Fibroblast of peridontal ligament (primary cell): ENCODE data around the gene LIMCH1.
"Not testable (repeated sequence)": the region's sequence is repeated elsewhere in the genome, so short reads cannot be mapped to it uniquely, and the experiment has no call there.

ENCODE experiments used
- DNase-seq: peaks from one replicate; pipeline ENCODE4 v3.0.0-alpha.2; 2010; ENCODE audit errors: extremely low read depth

The LIMCH1 gene

GRCh38 chr4:41683326-41683725, 145.4 kb downstream of the LIMCH1 start:
- no peak for DNase-seq

- DNase-seq = no peak
Observed at GRCh38 chr4:41686893-41687292, 148.9 kb downstream of the LIMCH1 start.

- DNase-seq = no peak
Observed at GRCh38 chr4:41687971-41688370, 150.0 kb downstream of the LIMCH1 start.

DNA sequence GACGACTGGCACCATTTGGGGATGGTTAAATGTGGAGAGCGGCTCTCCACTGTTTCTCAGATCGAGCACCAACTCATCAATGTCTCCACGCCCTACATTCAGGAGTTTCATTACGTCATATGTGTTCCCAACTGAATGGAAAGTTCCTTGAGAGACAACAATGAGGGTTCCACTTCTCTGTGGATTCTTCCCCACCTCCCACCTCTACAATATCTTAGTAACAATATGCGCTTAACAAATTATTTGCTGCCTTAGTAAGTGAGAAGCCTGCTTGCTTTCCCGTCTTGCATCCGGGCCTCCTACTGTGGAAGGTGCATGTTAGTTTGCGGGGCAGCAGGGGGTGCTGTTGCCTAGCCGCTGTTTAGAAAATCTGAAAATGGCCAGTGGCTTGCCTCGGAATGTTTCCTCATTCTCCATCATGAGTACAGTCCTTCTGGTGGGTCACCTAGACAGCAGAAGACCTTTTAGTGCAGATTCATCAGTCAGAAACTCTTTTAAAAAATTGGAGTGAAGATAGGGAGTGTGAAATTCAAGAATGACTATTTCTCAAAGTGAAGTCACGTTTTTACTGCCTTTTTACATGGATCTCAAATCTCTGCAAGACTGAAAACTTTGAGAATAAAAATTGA, 154.9 kb downstream of the LIMCH1 start:
- DNase-seq = peak; percentile 59

DNA sequence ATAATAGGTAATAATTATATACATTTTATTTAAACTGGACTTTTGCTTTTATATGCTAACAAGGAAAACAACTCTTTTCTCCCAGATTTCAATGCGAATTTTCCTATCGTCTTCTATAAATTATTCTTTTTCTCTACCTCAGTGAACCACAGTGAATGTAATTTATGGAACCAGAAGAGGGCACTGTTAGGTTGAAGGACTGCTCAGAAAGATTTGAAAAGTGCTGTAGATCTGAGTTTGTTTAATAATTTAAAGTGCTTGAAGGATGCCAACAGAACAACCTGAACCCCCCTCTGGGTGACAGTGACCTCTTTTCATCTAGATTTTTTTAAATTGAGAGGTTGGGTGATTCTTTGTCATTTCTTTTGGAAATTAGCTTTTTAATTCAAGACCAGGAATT, 155.7 kb downstream of the LIMCH1 start:
- peak; percentile 48 for DNase-seq

- no peak for DNase-seq
Observed at GRCh38 chr4:41696131-41696530, 158.2 kb downstream of the LIMCH1 start.

DNA sequence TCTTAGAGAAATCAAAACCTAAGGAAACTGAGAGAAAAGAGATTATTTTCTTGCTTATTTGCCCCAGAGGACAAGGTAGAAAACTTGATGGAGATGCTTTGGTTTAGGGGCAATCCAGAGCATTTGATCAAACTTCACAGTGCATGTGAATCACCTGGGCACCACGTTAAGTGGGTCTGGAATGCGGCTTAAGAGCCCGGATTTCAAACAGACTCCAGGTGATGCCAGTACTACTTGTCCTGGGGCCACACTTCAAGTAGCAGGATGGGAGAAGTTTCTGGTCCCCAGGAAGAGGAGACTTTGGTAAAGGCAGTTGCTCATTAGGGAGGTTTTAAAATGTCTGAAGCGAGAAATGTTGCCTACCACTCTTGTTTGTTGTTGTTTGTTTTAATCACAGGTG, 158.8 kb downstream of the LIMCH1 start:
- no peak for DNase-seq

DNA sequence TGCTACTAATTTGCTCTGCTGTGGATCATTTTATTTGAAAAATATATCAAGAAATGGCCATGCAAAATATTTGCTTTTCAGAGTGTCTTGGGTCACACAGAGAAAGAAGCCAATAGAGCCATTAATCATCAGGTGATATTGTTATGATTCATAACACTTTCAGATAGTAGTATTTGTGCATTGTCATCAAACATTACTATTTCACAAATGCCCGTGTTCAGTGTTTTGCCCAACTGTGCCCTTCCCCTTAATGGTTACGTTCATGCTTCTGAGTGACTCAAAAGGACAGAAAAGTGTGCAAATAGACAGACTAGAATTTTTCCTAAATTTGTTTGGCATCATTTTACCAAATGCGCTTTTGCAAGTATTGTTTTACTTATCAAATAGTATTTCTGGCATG, 164.0 kb downstream of the LIMCH1 start:
- no peak for DNase-seq

DNA sequence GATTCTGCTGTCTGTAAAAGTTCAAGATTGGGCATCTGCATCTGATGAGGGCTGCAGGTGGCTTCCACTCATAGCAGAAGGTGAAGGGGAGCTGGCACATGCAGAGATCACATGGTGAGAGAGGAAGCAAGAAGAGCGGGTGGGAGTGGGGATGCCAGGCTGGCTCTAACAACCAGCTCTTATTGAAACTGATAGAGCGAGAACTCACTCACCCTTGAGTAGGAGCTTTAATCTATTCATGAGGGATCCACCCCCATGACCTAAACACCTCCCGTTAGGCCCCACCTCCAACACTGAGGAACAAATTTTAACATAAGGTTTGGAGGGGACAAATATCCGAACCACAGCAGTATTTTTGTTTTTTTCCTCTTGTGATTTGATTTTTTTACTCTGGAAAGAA, 164.8 kb downstream of the LIMCH1 start:
- DNase-seq = no peak

- no peak for DNase-seq
Observed at GRCh38 chr4:41703785-41704184, 165.8 kb downstream of the LIMCH1 start.

GRCh38 chr4:41709844-41710481, 172.0 kb downstream of the LIMCH1 start:
- peak; percentile 59 for DNase-seq

- DNase-seq = not testable (repeated sequence)
Observed at GRCh38 chr4:41711654-41712053, 173.7 kb downstream of the LIMCH1 start.

- DNase-seq = no peak
Observed at GRCh38 chr4:41712425-41712824, 174.5 kb downstream of the LIMCH1 start.

DNA sequence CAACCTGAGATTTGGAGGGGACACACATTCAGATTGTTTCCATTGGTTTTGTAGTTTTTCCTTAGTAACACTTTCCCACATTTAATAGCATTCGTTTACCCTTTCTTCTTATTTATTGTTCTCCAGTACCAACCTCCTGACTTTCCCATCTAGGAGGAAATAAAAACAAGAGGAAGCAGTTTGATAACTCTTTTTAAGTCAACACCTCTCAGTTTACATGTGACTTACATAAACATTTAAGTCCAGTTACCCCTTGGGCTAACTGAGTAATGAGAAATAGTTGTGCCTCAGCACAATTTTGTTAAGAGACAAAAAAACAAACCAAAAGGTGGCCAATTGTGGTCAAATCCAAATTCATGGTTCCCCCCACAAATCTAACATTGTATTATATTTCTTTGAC, 175.8 kb downstream of the LIMCH1 start:
- DNase-seq = no peak

- no peak for DNase-seq
Observed at GRCh38 chr4:41714364-41715000, 176.5 kb downstream of the LIMCH1 start.

DNA sequence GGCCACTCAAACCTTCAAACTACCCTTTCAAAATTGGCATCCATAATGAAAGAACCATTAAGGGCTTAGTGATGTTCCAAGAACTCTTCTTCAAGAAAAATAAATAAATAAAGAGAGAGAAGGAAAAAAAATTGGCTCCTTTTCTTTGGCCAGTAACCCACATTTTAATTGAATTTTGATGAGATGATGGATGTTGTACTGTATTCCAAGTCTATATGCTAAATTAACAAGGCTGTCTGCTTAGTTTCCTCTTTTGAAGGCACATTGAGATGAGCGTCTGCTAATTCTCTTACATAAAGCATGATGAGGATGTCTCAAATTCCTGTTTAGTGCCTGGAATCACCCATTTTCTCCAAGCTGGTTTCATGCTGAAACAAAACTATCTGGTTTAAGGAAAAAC, 177.2 kb downstream of the LIMCH1 start:
- DNase-seq = no peak

DNA sequence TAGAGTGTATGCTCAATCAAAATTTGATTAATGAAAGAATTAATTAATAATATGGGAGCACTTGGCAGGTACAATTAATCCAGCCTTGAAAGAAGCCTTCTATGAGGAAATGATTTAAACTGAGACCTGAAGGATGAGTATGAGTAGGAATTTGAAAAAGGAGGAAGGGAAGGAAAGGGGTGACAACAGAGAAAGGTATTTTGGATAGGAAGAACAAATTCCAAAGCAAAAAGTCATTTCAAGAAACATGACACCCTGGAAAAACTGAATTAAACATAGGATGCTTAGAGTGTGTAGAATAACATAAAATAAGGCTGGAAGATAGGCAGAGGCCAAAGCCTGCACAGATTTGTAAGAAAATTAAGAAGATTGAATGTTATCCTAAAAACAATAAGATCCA, 180.9 kb downstream of the LIMCH1 start:
- no peak for DNase-seq

DNA sequence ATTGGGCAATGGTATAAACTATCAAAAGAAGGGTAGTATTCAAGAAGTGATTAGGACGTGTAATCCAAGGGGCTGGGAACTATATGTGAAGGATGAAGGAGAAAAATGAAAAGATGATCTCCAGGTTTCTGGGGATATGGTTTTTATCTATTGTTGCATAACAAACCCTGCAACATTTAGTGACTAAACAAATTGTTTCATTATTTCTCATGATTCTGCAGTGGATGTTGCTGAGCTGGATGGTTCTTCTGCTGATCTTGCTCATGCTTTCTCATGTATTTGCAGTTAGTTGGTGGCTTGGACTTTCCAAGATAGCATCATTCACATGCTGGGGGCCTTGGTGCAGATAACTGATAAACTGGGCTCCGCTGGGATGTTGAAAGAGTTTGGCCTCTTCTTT, 181.5 kb downstream of the LIMCH1 start:
- DNase-seq = no peak

DNA sequence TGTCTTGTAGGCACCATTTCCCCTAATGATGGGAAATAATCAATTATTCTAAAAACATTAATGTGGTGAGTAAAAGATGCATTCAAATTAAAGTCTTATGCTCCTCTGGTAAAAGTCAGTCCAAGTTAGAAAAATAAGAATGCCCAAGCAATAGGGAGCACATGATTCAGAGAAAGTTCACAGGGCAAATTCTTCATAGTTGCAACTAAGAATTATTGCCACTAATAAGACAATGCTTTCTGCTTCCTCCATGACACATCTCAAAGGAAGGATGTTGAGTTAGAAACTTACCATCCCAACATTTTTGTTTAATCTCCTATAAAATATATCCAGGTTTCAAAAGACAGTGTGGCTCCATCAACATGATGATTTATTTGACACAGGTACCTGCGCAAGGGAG, 184.2 kb downstream of the LIMCH1 start:
- DNase-seq = no peak

DNA sequence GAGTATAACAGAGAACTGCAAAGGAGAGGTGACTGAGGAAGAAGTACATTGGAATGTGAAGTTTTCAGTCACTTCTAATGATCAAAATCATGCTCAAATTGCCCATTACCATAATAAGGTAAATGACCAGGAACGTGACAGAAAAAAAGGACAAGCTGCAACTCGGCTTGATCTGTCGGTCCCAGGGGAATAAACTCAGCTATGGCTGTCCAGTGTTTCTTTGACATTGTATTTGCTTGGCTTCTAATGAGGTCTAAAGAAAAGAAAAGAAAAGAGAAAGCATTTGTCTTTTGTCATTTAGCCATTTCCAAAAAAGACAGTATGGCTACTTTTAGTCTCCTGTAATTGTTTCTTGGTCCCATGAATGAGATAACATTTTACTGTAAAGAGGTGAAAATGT, 185.3 kb downstream of the LIMCH1 start:
- no peak for DNase-seq

GRCh38 chr4:41725254-41725653, 187.3 kb downstream of the LIMCH1 start:
- no peak for DNase-seq

DNA sequence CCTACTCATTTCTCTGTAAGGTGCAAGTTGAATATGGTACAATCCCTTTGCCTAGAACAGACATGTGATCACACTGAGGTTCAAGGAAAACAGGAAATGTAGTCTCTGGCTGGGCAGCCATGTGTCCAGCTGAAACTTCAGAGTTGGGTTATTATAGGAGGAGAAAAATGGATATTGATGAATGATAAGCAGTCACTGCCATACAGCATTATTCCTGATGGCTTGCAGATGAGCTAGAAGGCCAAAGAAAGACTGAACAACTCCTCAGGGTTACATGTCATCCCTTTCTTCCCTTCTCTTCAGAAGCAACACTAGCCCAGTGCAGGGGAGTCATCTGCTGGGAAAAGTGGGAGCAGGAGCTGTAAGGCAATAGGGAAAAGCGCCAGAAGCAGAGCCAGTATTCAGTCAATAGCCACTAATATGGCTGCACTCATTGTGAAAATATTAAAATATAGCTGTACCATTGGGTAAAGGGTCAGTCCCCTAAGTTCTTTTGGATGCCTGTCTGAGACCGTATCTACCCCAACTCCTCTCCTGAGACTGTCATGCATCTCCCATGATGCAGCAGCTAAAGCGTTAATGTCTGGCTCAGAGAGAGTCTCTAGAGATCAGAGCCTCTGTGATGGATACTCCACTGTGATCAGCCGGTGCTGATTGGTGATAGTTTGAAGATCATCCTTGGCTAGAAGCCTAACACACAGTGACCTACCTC, 190.1 kb downstream of the LIMCH1 start:
- no peak for DNase-seq

GRCh38 chr4:41728573-41728913, 190.6 kb downstream of the LIMCH1 start:
- no peak for DNase-seq
